Measurements from ENCODE around the gene TMX4.

DNA sequence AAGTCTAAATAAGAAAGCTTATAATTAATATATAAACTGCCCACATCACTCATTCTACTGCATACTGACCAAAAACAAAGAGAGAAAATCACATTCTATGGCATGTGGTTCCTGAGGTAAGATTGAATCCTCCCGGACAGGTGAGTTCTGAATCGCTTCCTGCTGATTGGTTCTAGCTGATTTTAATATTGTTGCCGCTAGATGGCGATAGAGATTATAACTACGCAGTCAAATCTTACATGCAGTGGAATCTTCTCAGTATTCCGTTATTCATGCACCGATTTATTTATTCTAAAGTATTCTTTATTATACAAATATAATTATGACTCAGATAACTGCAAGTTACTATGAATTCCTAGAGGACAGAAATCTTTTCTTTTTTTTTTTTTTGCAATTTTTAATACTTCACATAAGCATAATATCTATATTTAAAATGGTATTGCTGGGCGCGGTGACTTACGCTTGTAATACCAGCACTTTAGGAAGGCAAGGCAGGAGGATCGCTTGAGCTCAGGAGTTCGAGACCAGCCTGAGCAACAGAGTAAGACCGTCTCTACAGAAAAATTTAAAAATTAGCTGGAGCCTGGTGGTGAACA lies 24.2 kb upstream of the TMX4 start:
- TF ChIP-seq ZNF350 (tag by site-specific recombination; IDR thresholded peaks at IDR 0.05) = no peak
- no peak for TF ChIP-seq ZNF2 (tag by site-specific recombination; IDR thresholded peaks at IDR 0.05)
- TF ChIP-seq, protein P1, sequence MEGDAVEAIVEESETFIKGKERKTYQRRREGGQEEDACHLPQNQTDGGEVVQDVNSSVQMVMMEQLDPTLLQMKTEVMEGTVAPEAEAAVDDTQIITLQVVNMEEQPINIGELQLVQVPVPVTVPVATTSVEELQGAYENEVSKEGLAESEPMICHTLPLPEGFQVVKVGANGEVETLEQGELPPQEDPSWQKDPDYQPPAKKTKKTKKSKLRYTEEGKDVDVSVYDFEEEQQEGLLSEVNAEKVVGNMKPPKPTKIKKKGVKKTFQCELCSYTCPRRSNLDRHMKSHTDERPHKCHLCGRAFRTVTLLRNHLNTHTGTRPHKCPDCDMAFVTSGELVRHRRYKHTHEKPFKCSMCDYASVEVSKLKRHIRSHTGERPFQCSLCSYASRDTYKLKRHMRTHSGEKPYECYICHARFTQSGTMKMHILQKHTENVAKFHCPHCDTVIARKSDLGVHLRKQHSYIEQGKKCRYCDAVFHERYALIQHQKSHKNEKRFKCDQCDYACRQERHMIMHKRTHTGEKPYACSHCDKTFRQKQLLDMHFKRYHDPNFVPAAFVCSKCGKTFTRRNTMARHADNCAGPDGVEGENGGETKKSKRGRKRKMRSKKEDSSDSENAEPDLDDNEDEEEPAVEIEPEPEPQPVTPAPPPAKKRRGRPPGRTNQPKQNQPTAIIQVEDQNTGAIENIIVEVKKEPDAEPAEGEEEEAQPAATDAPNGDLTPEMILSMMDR (tag by site-specific recombination; IDR thresholded peaks at IDR 0.05) = peak; percentile 18; the same call in 1 of the 2 replicates
- no peak for TF ChIP-seq ZNF510 (tag by site-specific recombination; IDR thresholded peaks at IDR 0.05; ENCODE audit: insufficient replicate concordance)
- TF ChIP-seq, protein P2, sequence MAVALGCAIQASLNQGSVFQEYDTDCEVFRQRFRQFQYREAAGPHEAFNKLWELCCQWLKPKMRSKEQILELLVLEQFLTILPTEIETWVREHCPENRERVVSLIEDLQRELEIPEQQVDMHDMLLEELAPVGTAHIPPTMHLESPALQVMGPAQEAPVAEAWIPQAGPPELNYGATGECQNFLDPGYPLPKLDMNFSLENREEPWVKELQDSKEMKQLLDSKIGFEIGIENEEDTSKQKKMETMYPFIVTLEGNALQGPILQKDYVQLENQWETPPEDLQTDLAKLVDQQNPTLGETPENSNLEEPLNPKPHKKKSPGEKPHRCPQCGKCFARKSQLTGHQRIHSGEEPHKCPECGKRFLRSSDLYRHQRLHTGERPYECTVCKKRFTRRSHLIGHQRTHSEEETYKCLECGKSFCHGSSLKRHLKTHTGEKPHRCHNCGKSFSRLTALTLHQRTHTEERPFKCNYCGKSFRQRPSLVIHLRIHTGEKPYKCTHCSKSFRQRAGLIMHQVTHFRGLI (tag by site-specific recombination; IDR thresholded peaks at IDR 0.05) = no peak
- no peak for TF ChIP-seq TRIM28 (IDR thresholded peaks at IDR 0.05; ENCODE audit: borderline replicate concordance, low read length)
- TF ChIP-seq ZNF768 (tag by site-specific recombination; IDR thresholded peaks at IDR 0.05) = no peak

Data from HEK293 (cell line).